Kidney epithelial cell (primary cell): ENCODE results near the gene ZNF169. TPM values are rescaled to one million over a fixed set of nuclear protein-coding genes. Genes with fewer than 3 reads are reported as not detected.
"Not testable (repeated sequence)": the region's sequence is repeated elsewhere in the genome, so short reads cannot be mapped to it uniquely, and the experiment has no call there.

Experiments
- DNase-seq: peaks from one replicate; pipeline ENCODE4 v3.0.0-alpha.2; 2010; ENCODE audit warnings: low read depth
- H3K27me3 ChIP-seq: 2 replicates; pipeline ENCODE4 v1.6.0; 2011; ENCODE audit warnings: low read length; ENCODE audit not compliant: control insufficient read depth, insufficient read depth
- H3K36me3 ChIP-seq: 2 replicates; pipeline ENCODE4 v1.5.1; 2011; ENCODE audit warnings: low read length; ENCODE audit not compliant: control insufficient read depth, insufficient read depth
- H3K4me3 ChIP-seq: 2 replicates; pipeline ENCODE4 v1.5.1; 2011; ENCODE audit warnings: low read depth, mild to moderate bottlenecking, control low read depth, low read length
- total RNA-seq: library from RNA; depleted of rRNA; stranded (reverse); fragments of >200 nt; gene quantifications from 2 replicates; pipeline ENCODE4 v1.2.3, GENCODE V29; 2015

Gene ZNF169
- total RNA-seq, 1 donor from 2014 or later, result 4.9 TPM

- not testable (repeated sequence) for H3K27me3 ChIP-seq, H3K4me3 ChIP-seq, H3K36me3 ChIP-seq, DNase-seq
Measured at GRCh38 chr9:94322342-94322940, 63.3 kb downstream of the ZNF169 start.

GRCh38 chr9:94323153-94323798, 64.2 kb downstream of the ZNF169 start:
- H3K36me3 ChIP-seq, DNase-seq, H3K4me3 ChIP-seq, H3K27me3 ChIP-seq: not testable (repeated sequence)

- not testable (repeated sequence) for H3K36me3 ChIP-seq, H3K27me3 ChIP-seq, DNase-seq, H3K4me3 ChIP-seq
Measured at GRCh38 chr9:94325583-94325982, 66.5 kb downstream of the ZNF169 start.

- not testable (repeated sequence) for H3K27me3 ChIP-seq, DNase-seq, H3K4me3 ChIP-seq, H3K36me3 ChIP-seq
Measured at GRCh38 chr9:94328544-94328943, 69.4 kb downstream of the ZNF169 start, which contains the start of gene NUTM2F. TSS of gene NUTM2F (minus strand) at chr9:94328644. CDS start at chr9:94328623, 21 bp downstream.

- H3K4me3 ChIP-seq, H3K27me3 ChIP-seq, H3K36me3 ChIP-seq, DNase-seq: not testable (repeated sequence)
Measured at GRCh38 chr9:94336445-94336844, 77.3 kb downstream of the ZNF169 start.

GRCh38 chr9:94338723-94339122, 79.6 kb downstream of the ZNF169 start:
- not testable (repeated sequence) for H3K36me3 ChIP-seq, H3K4me3 ChIP-seq, DNase-seq, H3K27me3 ChIP-seq

- not testable (repeated sequence) for DNase-seq, H3K36me3 ChIP-seq, H3K27me3 ChIP-seq, H3K4me3 ChIP-seq
Measured at GRCh38 chr9:94339657-94340056, 80.6 kb downstream of the ZNF169 start.

- not testable (repeated sequence) for H3K27me3 ChIP-seq, DNase-seq, H3K4me3 ChIP-seq
Measured at GRCh38 chr9:94340750-94341149, 81.7 kb downstream of the ZNF169 start.

GRCh38 chr9:94341703-94342102, 82.6 kb downstream of the ZNF169 start:
- not testable (repeated sequence) for H3K27me3 ChIP-seq, H3K36me3 ChIP-seq, DNase-seq, H3K4me3 ChIP-seq

More at GRCh38 chr9:94340750-94341149, 81.7 kb downstream of the ZNF169 start:
- not testable (repeated sequence) for H3K36me3 ChIP-seq

GRCh38 chr9:94347451-94347850, 88.4 kb downstream of the ZNF169 start:
- DNase-seq, H3K36me3 ChIP-seq, H3K27me3 ChIP-seq, H3K4me3 ChIP-seq: not testable (repeated sequence)

GRCh38 chr9:94348754-94349153, 89.7 kb downstream of the ZNF169 start:
- not testable (repeated sequence) for DNase-seq, H3K4me3 ChIP-seq, H3K36me3 ChIP-seq, H3K27me3 ChIP-seq

Other genes with a start within 250 kb of the ZNF169 start
- 8.8 and 8.9 TPM in 2 replicates for gene PTPDC1, start 174.8 kb upstream of the ZNF169 start, total RNA-seq
- not detected in 2 replicates for gene NUTM2F, start 69.3 kb downstream of the ZNF169 start, total RNA-seq